Activated T-cell treated with anti-CD3 and anti-CD28 coated beads, Interleukin-2, amount 50 U/mL, for 24 hours (primary cell): Measurements from ENCODE around the gene ASGR2.
"Not testable (repeated sequence)": the region's sequence is repeated elsewhere in the genome, so short reads cannot be mapped to it uniquely, and the experiment has no call there.

Experiments
- DNase-seq: peaks from one replicate; pipeline ENCODE4 v3.0.0-alpha.2; 2020
- H3K27ac Mint-ChIP-seq: 2 replicates; pipeline ENCODE4 v1.8.0; 2020; ENCODE audit warnings: mild to moderate bottlenecking, mixed read lengths
- H3K27me3 Mint-ChIP-seq: 2 replicates; pipeline ENCODE4 v1.8.0; 2020; ENCODE audit warnings: mixed read lengths
- H3K36me3 Mint-ChIP-seq: 2 replicates; pipeline ENCODE4 v1.8.0; 2020; ENCODE audit warnings: low read depth, mixed read lengths
- H3K4me1 Mint-ChIP-seq: 2 replicates; pipeline ENCODE4 v1.8.0; 2020; ENCODE audit warnings: low read depth, mixed read lengths
- H3K4me3 Mint-ChIP-seq: 2 replicates; pipeline ENCODE4 v1.8.0; 2020; ENCODE audit warnings: mild to moderate bottlenecking, moderate library complexity, mixed read lengths
- H3K9me3 Mint-ChIP-seq: 2 replicates; pipeline ENCODE4 v1.8.0; 2020; ENCODE audit warnings: mixed read lengths

ASGR2 gene

DNA sequence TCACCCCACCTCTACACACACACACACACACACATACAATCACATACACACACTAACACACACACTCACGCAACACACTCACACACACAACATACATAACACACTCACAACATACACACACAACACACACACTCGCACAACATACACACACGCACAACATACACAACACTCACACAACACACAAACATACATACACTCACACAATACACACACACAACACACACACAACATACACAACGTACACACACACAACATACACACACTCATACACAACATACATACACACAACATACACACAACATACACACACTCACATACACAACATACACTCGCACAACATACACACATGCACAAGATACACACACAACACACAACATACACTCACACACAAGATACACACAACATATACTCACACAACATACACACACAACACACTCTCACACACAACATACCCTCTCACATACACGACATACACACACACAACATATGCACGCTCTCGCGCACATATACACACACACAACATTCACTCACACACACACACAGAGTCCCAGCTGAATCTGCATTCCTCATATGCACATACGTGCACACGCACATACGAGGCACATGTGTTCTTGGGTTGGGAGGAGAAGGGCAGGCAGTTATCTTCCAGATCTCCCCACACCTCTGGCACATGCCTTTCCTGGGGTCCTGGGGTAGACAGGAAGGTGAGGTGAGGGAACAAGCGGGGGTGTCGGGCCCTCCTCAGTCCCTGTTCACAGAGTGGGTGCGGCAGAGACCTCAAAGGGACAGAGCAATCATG, 1.1 kb downstream of the ASGR2 start:
- H3K4me3 Mint-ChIP-seq = no peak overlapping the region
- H3K4me1 Mint-ChIP-seq = peaks cover 8% of the 10 kb centered on the region
- H3K27ac Mint-ChIP-seq = no peak overlapping the region
- H3K36me3 Mint-ChIP-seq = no peaks in the 10 kb centered on the region
- DNase-seq = no peak
- no peaks in the 10 kb centered on the region for H3K27me3 Mint-ChIP-seq
- H3K9me3 Mint-ChIP-seq = no peaks in the 10 kb centered on the region

GRCh38 chr17:7112510-7113108, 2.0 kb downstream of the ASGR2 start:
- Mint-ChIP-seq H3K4me1 (peaks cover 8% of the 10 kb centered on the region), H3K4me3 (no peak overlapping the region), H3K27ac (no peak overlapping the region), H3K9me3 (no peaks in the 10 kb centered on the region), H3K36me3 (no peaks in the 10 kb centered on the region), H3K27me3 (no peaks in the 10 kb centered on the region)
- no peak for DNase-seq

- Mint-ChIP-seq H3K4me3 (no peak overlapping the region), H3K27me3 (no peaks in the 10 kb centered on the region), H3K9me3 (no peaks in the 10 kb centered on the region), H3K4me1 (peaks cover 8% of the 10 kb centered on the region), H3K27ac (no peak overlapping the region), H3K36me3 (no peaks in the 10 kb centered on the region)
- no peak for DNase-seq
Measured at GRCh38 chr17:7111784-7112509, 2.7 kb downstream of the ASGR2 start.

DNA sequence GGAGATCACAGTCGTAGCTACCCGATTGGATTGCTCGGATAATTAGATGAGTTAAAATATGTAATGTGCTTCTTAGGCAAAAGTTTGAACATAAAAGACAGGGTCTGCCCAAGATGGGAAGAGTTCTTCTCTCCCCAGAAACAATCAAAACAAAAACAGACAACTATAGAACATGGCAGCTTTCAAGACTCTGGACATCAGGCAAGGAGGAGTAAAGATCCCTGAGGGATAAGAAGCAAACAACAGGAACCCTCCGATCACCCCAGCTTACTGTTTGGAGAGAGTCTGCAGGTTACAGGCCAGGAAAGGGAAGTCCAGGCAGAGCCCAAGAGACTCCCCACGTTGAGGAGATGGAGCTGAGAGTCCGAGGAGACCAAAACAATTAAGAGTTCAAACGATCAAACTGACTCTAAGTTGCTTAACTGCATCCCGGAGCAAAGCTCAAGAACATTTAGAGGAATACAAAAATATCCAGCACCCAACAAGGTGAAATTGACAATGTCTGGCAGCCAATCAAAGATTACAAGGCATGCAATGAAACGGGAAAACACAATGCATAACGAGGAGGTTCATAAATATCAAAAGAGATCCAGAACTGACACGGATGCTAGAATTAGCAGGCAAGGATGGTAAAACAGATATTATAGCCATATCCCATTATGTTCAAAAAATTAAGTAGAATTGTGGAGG, 3.9 kb downstream of the ASGR2 start:
- no peak overlapping the region for H3K27ac Mint-ChIP-seq

GRCh38 chr17:7109461-7110322, 4.9 kb downstream of the ASGR2 start:
- no peak overlapping the region for H3K4me3 Mint-ChIP-seq
- no peaks in the 10 kb centered on the region for H3K36me3 Mint-ChIP-seq
- H3K4me1 Mint-ChIP-seq = peaks cover 8% of the 10 kb centered on the region
- no peak overlapping the region for H3K27ac Mint-ChIP-seq
- H3K27me3 Mint-ChIP-seq = no peaks in the 10 kb centered on the region
- H3K9me3 Mint-ChIP-seq = no peaks in the 10 kb centered on the region
- DNase-seq = no peak

More for the DNA sequence above, 3.9 kb downstream of the ASGR2 start:
- Mint-ChIP-seq H3K36me3 (no peaks in the 10 kb centered on the region), H3K4me1 (peaks cover 8% of the 10 kb centered on the region), H3K9me3 (no peaks in the 10 kb centered on the region), H3K27me3 (no peaks in the 10 kb centered on the region), H3K4me3 (no peak overlapping the region)
- no peak for DNase-seq

- H3K4me1 Mint-ChIP-seq = peaks cover 8% of the 10 kb centered on the region
- no peak overlapping the region for H3K27ac Mint-ChIP-seq
- no peaks in the 10 kb centered on the region for H3K9me3 Mint-ChIP-seq
- H3K27me3 Mint-ChIP-seq = no peaks in the 10 kb centered on the region
- H3K36me3 Mint-ChIP-seq = no peaks in the 10 kb centered on the region
- H3K4me3 Mint-ChIP-seq = no peak overlapping the region
- DNase-seq = no peak
Measured at GRCh38 chr17:7108981-7109380, 5.6 kb downstream of the ASGR2 start.

DNA sequence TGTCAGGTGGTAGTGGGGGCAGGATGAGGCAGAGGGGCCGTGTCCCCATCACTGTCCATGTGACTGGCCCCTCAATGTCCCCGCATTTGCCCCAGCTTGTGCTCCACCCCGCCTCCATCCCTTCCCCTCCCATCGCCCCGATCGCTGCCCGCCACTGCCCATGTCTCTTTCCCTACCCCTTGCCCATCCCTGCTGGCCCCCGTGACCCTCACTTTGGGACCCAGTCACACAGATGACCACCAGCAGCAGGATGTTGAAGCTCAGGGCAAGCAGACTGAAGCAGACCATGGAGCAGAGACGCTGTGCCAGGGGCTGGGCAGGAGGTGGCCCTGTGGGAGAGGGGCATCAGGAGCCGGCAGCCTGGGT, 6.1 kb downstream of the ASGR2 start:
- Mint-ChIP-seq H3K27me3 (no peaks in the 10 kb centered on the region), H3K4me3 (no peak overlapping the region), H3K27ac (no peak overlapping the region)

GRCh38 chr17:7107795-7108559, 6.6 kb downstream of the ASGR2 start:
- no peaks in the 10 kb centered on the region for H3K36me3 Mint-ChIP-seq
- H3K27me3 Mint-ChIP-seq = no peaks in the 10 kb centered on the region
- H3K4me3 Mint-ChIP-seq = no peak overlapping the region
- no peak overlapping the region for H3K27ac Mint-ChIP-seq
- DNase-seq = no peak
- H3K4me1 Mint-ChIP-seq = peaks cover 8% of the 10 kb centered on the region
- H3K9me3 Mint-ChIP-seq = no peaks in the 10 kb centered on the region

More for the DNA sequence above, 6.1 kb downstream of the ASGR2 start:
- H3K9me3 Mint-ChIP-seq = no peaks in the 10 kb centered on the region
- H3K36me3 Mint-ChIP-seq = no peaks in the 10 kb centered on the region
- peaks cover 8% of the 10 kb centered on the region for H3K4me1 Mint-ChIP-seq
- no peak for DNase-seq

- peaks cover 8% of the 10 kb centered on the region for H3K4me1 Mint-ChIP-seq
- DNase-seq = no peak
- H3K27me3 Mint-ChIP-seq = peaks cover 5% of the 10 kb centered on the region
- no peak overlapping the region for H3K27ac Mint-ChIP-seq
- no peaks in the 10 kb centered on the region for H3K36me3 Mint-ChIP-seq
- no peaks in the 10 kb centered on the region for H3K9me3 Mint-ChIP-seq
- no peak overlapping the region for H3K4me3 Mint-ChIP-seq
Measured at GRCh38 chr17:7107012-7107754, 7.4 kb downstream of the ASGR2 start.

DNA sequence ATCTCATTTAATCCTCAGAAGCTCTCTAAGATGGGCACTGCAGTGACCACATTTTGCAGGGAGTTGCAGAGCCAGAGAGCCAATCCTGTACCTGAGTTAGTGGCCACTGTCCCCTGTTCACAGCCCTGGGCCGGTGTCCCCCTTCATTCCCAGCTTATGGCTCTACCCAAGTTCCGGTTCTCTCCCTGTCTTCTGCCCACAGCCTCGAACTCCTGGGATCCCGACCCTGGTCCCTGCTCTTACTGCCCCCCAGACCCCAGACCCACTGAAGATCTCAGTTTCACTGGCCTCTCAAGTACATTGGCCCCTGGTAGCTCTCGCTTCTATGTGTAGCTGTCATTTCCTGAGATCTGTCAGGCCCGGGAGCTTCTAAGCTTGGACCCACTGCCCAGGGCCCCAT, 12.2 kb downstream of the ASGR2 start:
- no peaks in the 10 kb centered on the region for H3K9me3 Mint-ChIP-seq
- H3K27me3 Mint-ChIP-seq = peaks cover 11% of the 10 kb centered on the region

GRCh38 chr17:7101531-7101930, 13.1 kb downstream of the ASGR2 start:
- no peak overlapping the region for H3K27ac Mint-ChIP-seq
- H3K4me3 Mint-ChIP-seq = no peak overlapping the region
- no peaks in the 10 kb centered on the region for H3K36me3 Mint-ChIP-seq
- H3K9me3 Mint-ChIP-seq = no peaks in the 10 kb centered on the region
- H3K27me3 Mint-ChIP-seq = peaks cover 11% of the 10 kb centered on the region
- DNase-seq = no peak
- H3K4me1 Mint-ChIP-seq = no peaks in the 10 kb centered on the region

More for the DNA sequence above, 12.2 kb downstream of the ASGR2 start:
- H3K36me3 Mint-ChIP-seq = no peaks in the 10 kb centered on the region
- no peak overlapping the region for H3K27ac Mint-ChIP-seq
- no peak for DNase-seq
- H3K4me1 Mint-ChIP-seq = no peaks in the 10 kb centered on the region
- H3K4me3 Mint-ChIP-seq = no peak overlapping the region

DNA sequence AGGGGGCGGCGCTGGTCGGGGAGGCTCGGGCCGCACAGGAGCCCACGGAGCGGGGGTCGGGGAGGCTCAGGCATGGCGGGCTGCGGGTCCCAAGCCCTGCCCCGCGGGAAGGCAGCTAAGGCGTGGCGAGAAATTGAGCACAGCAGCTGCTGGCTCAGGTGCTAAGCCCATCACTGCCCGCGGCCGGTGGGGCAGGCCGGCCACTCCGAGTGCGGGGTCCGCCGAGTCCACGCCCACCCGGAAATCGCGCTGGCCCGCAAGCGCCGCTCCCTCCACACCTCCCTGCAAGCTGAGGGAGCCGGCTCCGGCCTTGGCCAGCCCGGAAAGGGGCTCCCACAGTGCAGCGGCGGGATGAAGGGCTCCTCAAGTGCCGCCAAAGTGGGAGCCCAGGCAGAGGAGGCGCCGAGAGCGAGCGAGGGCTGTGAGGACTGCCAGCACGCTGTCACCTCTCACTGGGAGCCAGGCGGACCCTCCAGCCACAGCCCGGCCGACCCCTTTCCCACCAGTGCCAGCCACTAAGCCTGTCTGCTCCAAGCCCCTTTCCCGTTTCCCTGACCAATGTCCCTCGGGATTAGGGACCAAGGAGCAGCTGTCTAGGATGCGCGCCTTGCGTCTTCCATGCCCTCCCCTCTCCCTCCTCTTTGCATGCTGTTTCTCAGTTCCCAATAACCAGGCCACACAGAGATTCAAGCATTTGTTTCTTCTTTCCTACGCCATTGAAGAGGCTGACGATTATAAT, 13.8 kb downstream of the ASGR2 start:
- not testable (repeated sequence) for DNase-seq, H3K4me3 Mint-ChIP-seq, H3K9me3 Mint-ChIP-seq, H3K27ac Mint-ChIP-seq, H3K4me1 Mint-ChIP-seq, H3K36me3 Mint-ChIP-seq
- H3K27me3 Mint-ChIP-seq = peaks cover 11% of the 10 kb centered on the region
